ENCODE measurements around the gene CCR5.

CCR5 gene

DNA sequence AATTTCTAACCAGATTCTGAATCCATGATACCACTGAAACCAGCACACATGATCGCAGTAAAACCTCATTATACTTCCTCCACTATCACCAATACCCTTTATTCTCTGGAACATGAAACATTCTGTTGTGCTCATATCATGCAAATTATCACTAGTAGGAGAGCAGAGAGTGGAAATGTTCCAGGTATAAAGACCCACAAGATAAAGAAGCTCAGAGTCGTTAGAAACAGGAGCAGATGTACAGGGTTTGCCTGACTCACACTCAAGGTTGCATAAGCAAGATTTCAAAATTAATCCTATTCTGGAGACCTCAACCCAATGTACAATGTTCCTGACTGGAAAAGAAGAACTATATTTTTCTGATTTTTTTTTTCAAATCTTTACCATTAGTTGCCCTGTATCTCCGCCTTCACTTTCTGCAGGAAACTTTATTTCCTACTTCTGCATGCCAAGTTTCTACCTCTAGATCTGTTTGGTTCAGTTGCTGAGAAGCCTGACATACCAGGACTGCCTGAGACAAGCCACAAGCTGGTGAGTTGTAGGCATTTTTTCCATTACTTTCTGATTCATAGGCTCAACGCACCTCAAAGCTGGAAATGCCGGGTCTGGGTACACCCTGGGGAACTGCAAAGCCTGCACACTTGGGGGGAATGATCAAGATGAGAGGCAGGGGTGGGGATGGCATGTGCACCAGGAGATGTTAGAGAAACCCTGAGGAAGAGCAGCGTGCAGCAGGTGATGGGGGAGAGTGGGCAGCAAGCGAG is 16.9 kb upstream of the CCR5 start, which contains the start of gene CCR2:
CCR2 (plus strand) TSS at position 465 of the 764 bp plus-strand sequence. CDS start 3,417 bp downstream, outside the sequence.
- H3K4me3 ChIP-seq (ENCODE audit: low read length, poor library complexity, severe bottlenecking) = no peak within 1 kb of the TSS
- peaks cover 35% of the 10 kb centered on the region for H3K4me1 ChIP-seq (ENCODE audit: insufficient read depth, low read length, poor library complexity, severe bottlenecking)
- no peaks in the 10 kb centered on the region for H3K9me2 ChIP-seq (replicated peaks; ENCODE audit: low read depth, low read length)
- H3F3A ChIP-seq (ENCODE audit: low read depth) = no peaks in the 10 kb centered on the region
- H3K4me2 ChIP-seq (ENCODE audit: low read depth, low read length, poor library complexity, severe bottlenecking) = no peak within 1 kb of the TSS
- no peaks in the 10 kb centered on the region for H4K20me1 ChIP-seq (ENCODE audit: insufficient read depth, low read length, poor library complexity, severe bottlenecking)
- H3K27me3 ChIP-seq (ENCODE audit: insufficient read depth, low read length, poor library complexity, severe bottlenecking) = peaks cover 29% of the 10 kb centered on the region
- no peak within 1 kb of the TSS for H2AFZ ChIP-seq (ENCODE audit: low read length)
- H3K9ac ChIP-seq (ENCODE audit: low read depth, low read length, poor library complexity, severe bottlenecking) = no peak within 1 kb of the TSS
- H3K36me3 ChIP-seq (ENCODE audit: insufficient read depth, low read length) = no peaks in the 10 kb centered on the region
- TF ChIP-seq, protein P1, sequence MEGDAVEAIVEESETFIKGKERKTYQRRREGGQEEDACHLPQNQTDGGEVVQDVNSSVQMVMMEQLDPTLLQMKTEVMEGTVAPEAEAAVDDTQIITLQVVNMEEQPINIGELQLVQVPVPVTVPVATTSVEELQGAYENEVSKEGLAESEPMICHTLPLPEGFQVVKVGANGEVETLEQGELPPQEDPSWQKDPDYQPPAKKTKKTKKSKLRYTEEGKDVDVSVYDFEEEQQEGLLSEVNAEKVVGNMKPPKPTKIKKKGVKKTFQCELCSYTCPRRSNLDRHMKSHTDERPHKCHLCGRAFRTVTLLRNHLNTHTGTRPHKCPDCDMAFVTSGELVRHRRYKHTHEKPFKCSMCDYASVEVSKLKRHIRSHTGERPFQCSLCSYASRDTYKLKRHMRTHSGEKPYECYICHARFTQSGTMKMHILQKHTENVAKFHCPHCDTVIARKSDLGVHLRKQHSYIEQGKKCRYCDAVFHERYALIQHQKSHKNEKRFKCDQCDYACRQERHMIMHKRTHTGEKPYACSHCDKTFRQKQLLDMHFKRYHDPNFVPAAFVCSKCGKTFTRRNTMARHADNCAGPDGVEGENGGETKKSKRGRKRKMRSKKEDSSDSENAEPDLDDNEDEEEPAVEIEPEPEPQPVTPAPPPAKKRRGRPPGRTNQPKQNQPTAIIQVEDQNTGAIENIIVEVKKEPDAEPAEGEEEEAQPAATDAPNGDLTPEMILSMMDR (conservative IDR thresholded peaks at IDR 0.05; ENCODE audit: low read length) = no peak
- TF ChIP-seq EZH2phosphoT487 (IDR thresholded peaks at IDR 0.05; ENCODE audit: borderline replicate concordance) = no peak
- H3K9me3 ChIP-seq (ENCODE audit: insufficient read depth, low read depth, low read length) = no peaks in the 10 kb centered on the region
- H3K79me2 ChIP-seq (ENCODE audit: insufficient read depth, low read length) = no peaks in the 10 kb centered on the region

DNA sequence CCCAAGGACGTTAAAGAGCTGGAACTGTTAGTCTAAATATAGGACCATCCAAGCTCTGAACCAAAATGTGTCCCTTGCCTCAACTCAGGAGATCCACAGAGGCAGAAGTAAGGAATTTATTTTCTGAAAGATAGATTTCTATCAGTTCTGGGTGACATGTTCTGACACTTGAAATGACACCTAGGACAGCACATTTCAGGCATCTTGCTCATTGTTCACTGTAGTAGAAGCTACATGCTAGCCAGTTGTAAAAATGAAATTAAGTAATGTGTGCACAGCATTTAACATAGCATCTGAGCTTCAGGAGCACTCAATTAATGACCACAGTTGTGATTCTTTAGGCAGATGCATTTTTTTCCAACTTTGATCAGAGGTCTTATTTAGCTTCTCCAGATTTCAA is 16.3 kb upstream of the CCR5 start:
- H3F3A ChIP-seq (ENCODE audit: low read depth) = no peaks in the 10 kb centered on the region
- H3K9ac ChIP-seq (ENCODE audit: low read depth, low read length, poor library complexity, severe bottlenecking) = no peak overlapping the region
- H3K9me3 ChIP-seq (ENCODE audit: insufficient read depth, low read depth, low read length) = no peaks in the 10 kb centered on the region
- no peaks in the 10 kb centered on the region for H4K20me1 ChIP-seq (ENCODE audit: insufficient read depth, low read length, poor library complexity, severe bottlenecking)
- no peak overlapping the region for H3K4me2 ChIP-seq (ENCODE audit: low read depth, low read length, poor library complexity, severe bottlenecking)
- H3K9me2 ChIP-seq (replicated peaks; ENCODE audit: low read depth, low read length) = no peaks in the 10 kb centered on the region
- no peak overlapping the region for H3K4me3 ChIP-seq (ENCODE audit: low read length, poor library complexity, severe bottlenecking)
- peaks cover 29% of the 10 kb centered on the region for H3K4me1 ChIP-seq (ENCODE audit: insufficient read depth, low read length, poor library complexity, severe bottlenecking)
- H2AFZ ChIP-seq (ENCODE audit: low read length) = no peak overlapping the region
- no peaks in the 10 kb centered on the region for H3K79me2 ChIP-seq (ENCODE audit: insufficient read depth, low read length)
- H3K36me3 ChIP-seq (ENCODE audit: insufficient read depth, low read length) = no peaks in the 10 kb centered on the region
- H3K27me3 ChIP-seq (ENCODE audit: insufficient read depth, low read length, poor library complexity, severe bottlenecking) = peaks cover 29% of the 10 kb centered on the region
- TF ChIP-seq, protein P1 (conservative IDR thresholded peaks at IDR 0.05; ENCODE audit: low read length) = no peak
- no peak for TF ChIP-seq EZH2phosphoT487 (IDR thresholded peaks at IDR 0.05; ENCODE audit: borderline replicate concordance)

DNA sequence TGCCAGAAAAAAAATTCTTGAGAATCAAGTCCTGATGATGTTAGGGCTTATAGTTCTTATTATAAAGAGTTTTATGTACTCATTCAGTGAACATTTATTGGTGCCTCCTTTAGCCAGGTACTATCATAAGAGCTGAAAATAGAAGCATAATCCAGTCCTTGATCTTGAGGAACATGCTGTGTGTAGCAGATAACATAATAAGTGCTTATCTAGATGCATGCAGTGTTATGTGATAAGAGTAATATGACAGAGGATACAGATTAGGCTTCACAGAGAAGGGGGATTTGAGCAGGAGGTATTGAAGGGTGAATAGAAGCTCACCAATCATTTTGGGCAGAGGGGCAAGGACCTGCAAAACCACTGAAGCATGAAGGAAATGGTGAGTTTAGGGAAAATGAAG is 15.8 kb upstream of the CCR5 start:
- no peaks in the 10 kb centered on the region for H3K9me2 ChIP-seq (replicated peaks; ENCODE audit: low read depth, low read length)
- peaks cover 29% of the 10 kb centered on the region for H3K27me3 ChIP-seq (ENCODE audit: insufficient read depth, low read length, poor library complexity, severe bottlenecking)
- H4K20me1 ChIP-seq (ENCODE audit: insufficient read depth, low read length, poor library complexity, severe bottlenecking) = no peaks in the 10 kb centered on the region
- no peaks in the 10 kb centered on the region for H3K9me3 ChIP-seq (ENCODE audit: insufficient read depth, low read depth, low read length)
- no peaks in the 10 kb centered on the region for H3F3A ChIP-seq (ENCODE audit: low read depth)
- no peak overlapping the region for H2AFZ ChIP-seq (ENCODE audit: low read length)
- H3K36me3 ChIP-seq (ENCODE audit: insufficient read depth, low read length) = no peaks in the 10 kb centered on the region
- no peak overlapping the region for H3K4me3 ChIP-seq (ENCODE audit: low read length, poor library complexity, severe bottlenecking)
- TF ChIP-seq, protein P1 (conservative IDR thresholded peaks at IDR 0.05; ENCODE audit: low read length) = no peak
- no peak for TF ChIP-seq EZH2phosphoT487 (IDR thresholded peaks at IDR 0.05; ENCODE audit: borderline replicate concordance)
- no peak overlapping the region for H3K4me2 ChIP-seq (ENCODE audit: low read depth, low read length, poor library complexity, severe bottlenecking)
- no peaks in the 10 kb centered on the region for H3K79me2 ChIP-seq (ENCODE audit: insufficient read depth, low read length)
- no peak overlapping the region for H3K9ac ChIP-seq (ENCODE audit: low read depth, low read length, poor library complexity, severe bottlenecking)
- H3K4me1 ChIP-seq (ENCODE audit: insufficient read depth, low read length, poor library complexity, severe bottlenecking) = peaks cover 24% of the 10 kb centered on the region
